SU-DHL-6 (cell line): ENCODE data around the gene SLN.

Experiments
- EZH2phosphoT487 ChIP-seq: fragments of 200-600 bp; sonication (generic), shearing (Covaris generic); conservative IDR thresholded peaks from 2 replicates; pipeline ENCODE4 v1.6.1; 2018; ENCODE audit warnings: mild to moderate bottlenecking, antibody characterized with exemption, low read length, moderate library complexity, mixed read lengths
- TF ChIP-seq, protein P1 (sequence below): fragments of 200-600 bp; sonication (generic); IDR thresholded peaks from one replicate; pipeline ENCODE4 v1.5.1; 2017; ENCODE audit warnings: antibody characterized with exemption, mild to moderate bottlenecking, low read length, moderate library complexity; ENCODE audit not compliant: insufficient read depth, poor library complexity, severe bottlenecking

DNA sequence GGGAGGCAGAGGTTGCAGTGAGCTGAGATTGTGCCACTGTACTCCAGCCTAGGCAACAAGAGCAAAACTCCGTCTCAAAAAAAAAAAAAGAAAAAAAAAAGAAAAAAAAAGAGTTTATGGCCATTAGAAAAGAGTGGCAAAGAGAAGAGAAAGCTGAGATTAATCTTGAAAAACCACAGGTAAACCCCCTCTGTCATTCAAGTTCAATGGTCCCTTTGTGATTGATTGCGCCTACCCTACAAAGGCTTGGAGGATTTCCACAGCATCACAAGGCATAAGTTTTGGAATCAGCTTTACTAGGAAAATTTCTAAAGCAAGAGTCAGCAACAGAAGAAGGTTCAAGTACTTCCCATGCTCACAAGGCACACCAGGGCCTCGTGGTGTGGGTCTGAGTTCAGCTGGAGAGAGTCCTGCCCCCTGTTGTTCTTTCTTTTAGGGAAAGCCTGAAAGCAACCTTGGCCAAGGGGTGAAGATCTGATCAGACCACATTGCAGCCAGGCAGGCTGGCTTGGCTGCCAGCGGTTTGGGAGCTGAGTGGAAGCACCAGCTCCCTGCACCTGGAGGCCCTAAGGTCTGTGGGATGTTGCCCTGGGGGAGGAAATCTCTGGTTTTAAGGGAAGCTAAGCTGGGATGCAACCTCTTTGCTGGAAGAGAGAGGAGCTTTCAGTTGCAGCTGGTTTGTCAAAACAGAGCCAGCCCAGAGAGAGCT is 41.8 kb downstream of the SLN start:
- TF ChIP-seq, protein P1, sequence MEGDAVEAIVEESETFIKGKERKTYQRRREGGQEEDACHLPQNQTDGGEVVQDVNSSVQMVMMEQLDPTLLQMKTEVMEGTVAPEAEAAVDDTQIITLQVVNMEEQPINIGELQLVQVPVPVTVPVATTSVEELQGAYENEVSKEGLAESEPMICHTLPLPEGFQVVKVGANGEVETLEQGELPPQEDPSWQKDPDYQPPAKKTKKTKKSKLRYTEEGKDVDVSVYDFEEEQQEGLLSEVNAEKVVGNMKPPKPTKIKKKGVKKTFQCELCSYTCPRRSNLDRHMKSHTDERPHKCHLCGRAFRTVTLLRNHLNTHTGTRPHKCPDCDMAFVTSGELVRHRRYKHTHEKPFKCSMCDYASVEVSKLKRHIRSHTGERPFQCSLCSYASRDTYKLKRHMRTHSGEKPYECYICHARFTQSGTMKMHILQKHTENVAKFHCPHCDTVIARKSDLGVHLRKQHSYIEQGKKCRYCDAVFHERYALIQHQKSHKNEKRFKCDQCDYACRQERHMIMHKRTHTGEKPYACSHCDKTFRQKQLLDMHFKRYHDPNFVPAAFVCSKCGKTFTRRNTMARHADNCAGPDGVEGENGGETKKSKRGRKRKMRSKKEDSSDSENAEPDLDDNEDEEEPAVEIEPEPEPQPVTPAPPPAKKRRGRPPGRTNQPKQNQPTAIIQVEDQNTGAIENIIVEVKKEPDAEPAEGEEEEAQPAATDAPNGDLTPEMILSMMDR: no peak
- TF ChIP-seq EZH2phosphoT487: no peak
